GM19035 (cell line): Measurements from ENCODE around the gene MRGPRF.

Experiments
- ATAC-seq: cut with Tn5 transposase; IDR thresholded peaks from one replicate; pipeline ENCODE4 v1.9.1; 2021; ENCODE audit not compliant: unreplicated experiment

Gene MRGPRF

DNA sequence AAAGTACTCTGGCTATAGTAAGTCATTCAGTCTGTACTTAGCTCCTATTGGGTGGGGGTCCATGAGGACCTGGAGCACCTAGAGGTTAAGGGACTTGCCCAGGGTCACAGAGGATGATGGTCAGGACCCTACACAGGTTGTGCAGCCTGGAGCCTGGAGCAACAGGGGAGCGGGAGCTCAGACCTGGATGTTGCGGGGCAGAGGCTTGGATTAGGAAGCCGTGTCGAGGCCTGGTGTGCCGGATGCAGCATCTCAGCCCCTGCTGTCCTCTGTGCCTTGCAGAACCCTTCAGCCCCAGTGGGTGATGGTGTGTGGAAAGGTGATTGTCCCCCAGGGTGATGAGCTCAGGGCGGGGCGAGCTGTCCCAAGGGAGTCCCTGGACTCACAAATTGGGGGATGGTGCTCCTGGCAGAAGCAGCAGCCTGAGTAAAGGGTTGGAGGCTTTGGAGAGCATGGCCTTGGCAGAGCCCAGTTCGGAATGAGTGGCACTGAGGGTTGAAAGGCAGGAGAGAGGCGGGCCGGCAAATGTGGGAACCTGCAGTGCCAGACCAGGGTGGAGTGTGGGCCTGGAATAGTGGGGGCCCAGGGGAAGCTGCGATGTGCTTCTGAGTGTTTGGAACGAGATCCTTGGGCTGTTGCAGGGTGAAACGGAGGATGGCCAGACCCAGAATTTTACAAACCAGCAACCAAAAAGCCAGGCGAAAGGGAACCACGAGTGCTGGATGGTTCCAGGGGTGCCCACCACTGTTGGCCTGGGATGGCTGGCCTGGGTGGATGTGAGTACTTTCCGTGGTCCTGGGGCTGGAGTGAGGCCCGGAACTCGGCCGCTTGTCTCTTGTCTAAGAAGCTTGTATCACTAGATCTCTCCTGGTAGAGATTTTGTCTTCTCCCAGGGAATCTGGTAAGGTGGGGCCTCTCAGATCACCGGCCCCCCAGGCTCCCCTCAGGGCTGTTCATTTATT lies 38.6 kb upstream of the MRGPRF start:
- ATAC-seq: no peak

DNA sequence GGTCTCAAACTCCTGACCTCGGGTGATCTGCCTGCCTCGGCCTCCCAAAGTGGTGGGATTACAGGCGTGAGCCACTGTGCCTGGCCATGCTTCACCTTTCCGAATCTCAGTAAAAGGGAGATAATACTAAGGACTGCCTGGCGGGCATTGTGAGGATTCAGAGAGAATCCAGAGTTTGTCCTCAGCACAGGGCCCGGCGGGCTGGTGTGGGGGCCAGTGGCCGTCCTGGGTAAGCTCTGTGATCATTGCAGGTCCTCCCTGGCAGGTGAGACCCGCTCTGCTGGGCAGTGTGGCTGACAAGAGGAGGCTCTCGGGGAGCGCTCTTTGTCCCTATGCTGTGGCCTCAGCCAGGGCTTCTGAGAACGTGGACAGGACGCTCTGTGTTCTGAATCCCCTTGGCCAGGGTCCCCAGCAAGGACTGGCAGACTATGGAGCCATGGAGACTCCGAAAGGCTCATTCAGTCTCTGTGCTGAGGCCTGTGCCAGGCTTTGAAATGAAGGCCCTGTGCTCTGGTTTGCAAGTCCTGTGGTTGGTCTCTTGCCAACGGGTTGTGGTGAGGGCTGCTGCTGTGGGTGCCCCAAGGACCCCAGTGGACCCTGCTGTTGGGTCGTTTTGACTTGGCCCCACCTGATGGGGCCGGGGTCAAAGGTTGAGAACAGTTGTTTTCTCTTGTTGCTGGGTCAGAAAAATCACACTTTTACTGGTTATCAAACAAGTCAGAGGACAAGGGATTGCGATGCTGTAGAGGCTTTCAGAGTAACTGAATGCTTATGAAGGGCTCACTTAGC lies 37.7 kb upstream of the MRGPRF start:
- no peak for ATAC-seq

DNA sequence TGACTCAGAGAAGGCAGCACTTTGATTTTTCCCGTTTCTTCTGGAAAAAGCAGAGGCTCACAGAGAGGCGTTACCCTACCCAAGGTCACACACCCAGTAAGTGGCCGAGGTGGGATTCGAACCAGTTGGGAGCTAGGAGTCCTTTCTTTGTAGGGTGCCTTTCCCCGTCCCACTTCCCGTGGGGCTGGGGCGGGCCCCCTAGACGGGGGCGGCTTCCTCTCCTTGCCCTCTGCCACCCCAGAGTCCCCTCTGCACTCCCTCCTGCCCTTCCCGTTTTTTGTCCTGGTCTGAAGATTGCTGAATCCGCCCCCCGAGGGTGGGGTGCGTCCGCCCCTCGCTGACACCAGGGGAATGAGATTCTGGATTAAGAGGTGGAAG lies 36.4 kb upstream of the MRGPRF start:
- no peak for ATAC-seq

DNA sequence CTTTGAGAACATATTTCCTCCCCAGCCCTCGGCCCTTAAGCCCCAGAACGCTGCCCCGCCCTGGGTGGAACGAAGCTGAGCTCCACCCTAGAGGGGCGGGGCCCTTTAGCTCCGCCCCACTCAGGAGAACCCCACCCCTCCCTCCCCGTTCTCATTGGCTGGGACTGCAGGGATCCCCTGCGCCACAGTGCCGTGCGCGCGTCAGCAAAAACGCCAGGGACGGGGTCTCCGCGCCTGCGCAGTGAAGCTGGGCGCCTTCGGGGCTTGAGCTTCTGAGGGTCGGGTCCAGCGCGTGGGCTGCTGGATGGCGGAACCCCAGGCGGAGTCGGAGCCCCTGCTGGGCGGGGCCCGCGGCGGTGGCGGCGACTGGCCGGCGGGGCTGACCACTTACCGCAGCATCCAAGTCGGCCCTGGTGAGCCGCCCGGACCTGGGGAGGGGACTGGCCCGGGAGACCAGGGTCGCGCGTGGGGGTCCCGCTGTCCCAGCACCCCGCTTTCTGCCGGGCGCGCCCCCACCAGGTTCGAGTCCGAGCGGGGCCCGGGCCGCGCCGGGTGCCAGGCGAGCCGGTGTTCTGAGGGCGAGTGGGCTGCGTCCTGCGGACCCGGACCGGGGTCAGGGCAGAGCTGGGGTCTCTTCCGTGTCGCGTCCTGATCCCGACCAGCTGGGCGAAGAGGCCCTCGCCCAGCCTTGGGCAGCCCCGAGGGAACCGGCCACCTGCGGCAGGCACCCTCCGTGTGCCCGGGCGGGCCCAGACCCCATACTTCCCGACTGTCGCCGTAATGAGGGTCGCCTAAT lies 35.8 kb upstream of the MRGPRF start, which contains the start of gene TPCN2:
TPCN2 (plus strand) TSS at position 239 of the 796 bp plus-strand sequence; CDS start at position 305, 66 bp downstream.
- ATAC-seq: peak; percentile 86

DNA sequence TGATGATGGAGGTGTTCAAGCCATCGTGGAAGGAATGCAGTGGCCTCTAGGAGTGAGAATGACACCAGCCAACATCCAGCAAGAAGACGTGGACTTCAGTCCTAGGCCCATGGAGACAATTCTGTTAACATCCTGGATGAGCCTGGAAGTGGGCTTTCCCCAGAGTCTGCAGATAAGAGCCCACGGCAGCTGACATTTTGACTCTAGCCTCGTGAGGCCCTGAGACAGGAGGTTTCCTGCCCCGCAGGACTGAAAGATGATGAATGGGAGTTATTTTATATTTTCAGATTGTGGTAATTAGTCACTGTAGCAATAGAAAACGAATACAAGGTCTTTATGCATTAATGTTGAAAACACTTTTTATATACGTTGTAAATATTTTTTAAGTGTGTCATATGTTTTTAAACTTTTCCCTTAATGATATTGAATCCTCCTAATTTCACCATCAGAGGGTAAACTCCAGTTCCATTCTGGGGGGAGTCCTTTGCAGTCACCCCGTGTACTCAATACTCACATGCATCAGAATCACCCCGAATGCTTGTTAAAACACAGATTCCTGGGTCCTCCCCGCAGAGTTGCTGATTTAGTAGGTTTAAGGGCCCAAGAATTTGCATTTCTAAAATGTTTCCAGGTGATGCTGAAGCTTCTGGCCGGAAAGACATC lies 35.1 kb upstream of the MRGPRF start:
- ATAC-seq: peak; percentile 10

DNA sequence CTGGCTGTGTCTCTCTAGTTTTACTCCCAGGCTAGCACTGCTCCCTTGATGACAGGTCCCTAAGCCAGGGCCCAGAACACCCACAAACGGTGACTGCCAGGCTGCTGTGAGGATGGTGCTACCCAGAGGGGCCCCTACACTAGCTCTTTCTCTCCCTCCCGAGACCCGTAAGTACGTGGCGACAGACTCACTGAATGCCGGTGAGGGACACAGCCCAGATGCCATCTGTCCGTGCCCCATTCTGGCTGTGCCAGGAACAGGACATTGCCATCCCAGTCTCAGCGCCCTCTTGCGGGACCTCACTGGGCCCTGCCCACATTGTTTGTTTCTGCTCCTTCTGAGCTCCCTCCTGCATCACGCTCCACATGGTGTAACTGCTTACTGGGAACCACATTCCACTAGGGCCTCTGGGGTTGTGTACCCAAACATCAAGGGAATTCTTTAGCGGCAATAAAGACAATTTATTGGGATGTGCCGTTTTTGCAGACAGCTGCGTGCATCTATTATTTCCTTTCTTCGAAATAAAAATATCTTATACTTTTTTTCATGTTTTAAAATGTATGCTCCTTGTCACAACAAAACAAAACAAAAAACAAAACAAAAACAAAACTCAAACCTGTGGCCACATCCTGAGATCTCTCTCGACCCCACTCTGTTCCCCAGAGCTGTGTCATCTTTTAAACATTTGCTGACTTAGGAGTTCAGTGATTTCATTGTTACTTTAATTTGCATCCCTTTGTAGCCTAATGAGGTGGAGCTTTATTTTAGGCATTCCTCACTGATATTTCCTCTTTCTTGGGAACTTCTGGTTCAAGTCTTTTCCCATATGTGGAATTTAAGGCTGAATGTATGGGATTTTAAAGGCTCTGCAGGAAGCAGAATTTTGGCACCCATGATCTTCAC lies 31.3 kb upstream of the MRGPRF start:
- ATAC-seq: no peak

DNA sequence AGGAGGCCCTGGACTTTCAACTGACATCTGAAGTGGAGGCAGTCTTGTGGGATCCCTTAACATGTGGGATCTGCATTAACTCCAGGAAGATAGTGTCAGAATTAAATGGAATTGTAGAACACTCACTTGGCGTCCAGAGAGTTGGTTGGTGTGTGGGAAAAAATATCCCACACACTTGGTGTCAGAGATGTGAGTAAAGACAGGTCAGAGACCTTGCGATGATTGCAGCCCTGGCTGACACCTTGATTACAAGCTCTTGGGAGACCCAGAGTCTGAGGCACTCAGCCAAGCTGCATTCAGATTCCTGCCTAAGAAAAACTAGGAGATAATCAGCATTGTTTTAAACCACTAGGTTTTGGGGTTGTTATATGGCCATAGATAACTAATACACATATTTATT lies 28.5 kb upstream of the MRGPRF start:
- no peak for ATAC-seq

DNA sequence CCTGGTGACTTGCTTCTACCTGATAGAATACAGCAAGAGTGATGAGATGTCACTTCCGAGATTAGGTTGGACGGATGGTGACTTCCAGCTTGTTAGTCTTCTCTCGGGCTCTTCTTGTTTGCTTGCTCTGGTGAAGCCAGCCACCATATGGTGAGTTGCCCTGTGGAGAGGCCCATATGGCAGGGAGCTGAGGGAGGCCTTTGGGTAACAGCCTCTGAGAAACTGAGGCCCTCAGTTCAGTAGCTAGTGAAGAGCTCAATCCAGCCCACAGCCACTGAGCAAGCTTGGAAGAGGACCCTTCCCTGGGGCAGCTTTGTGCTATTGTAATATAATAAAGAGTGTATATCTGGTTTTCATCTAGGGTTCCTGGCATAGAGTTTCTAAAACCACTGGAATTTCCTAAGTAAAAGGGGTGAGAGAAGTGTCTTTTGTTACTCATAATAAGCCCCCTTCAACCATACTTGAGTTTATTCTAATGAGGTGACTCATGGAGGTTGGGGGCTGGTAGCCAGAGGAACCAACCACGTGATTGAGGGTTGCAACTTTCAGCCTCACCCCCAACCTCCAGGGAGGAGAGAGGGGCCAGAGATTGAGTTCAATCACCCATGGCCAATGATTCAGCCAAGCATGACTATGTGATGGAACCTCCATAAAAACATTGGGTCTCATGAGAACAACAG lies 27.7 kb upstream of the MRGPRF start:
- no peak for ATAC-seq

DNA sequence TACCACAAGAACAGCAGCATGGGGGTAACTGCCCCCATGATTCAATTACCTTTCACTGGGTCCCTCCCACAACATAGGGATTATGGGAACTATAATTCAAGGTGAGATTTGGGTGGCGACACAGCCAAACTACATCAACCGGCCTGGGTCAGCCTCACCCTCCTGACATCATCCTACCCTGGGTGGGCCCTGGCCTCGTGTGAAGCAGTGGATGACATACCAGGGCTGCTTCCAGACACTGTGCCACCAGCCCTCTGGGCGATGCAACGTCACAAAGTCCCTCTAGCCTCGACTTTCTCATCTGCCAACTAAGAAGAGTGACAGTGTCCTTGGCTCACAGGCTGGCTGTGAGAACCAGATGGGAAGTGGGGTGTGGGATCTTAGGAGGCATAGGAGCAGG lies 27.0 kb upstream of the MRGPRF start:
- ATAC-seq: no peak

DNA sequence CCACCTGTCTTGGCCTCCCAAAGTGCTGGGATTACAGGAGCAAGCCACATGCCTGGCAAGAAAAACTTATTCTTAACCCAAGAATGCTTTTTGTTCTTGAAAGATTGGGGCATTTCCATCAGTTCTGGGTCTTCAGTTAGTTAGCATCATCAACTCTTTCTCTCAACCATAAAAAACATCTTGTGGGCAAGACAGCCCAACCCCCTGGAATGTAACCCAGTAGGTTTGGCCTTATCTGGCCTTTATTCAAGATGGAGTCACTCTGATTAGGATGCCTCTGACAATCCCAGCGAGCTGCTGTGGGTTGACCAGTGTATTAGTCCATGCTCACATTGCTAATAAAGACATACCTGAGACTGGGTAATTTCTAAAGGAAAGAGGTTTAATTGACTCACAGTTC lies 26.5 kb upstream of the MRGPRF start:
- no peak for ATAC-seq

DNA sequence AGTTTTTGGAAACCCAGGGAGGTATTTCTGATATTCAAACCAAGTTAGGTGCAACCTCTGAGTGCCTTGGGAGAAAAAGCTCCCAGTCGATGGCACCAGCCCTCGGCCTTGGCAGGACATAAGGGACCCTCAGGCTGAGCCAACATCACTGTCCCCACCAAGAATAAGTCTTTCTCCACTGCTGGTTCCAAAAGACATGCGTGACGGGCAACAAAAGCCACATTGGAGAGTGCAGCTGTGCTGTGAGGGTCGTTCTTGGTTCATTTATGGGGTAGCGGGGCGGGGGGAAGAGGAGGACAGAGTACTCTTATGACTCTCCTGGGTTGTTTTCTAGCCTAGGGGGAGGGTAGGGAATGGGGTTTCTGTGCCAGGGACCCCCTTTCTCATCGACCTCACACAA lies 24.5 kb upstream of the MRGPRF start:
- no peak for ATAC-seq

DNA sequence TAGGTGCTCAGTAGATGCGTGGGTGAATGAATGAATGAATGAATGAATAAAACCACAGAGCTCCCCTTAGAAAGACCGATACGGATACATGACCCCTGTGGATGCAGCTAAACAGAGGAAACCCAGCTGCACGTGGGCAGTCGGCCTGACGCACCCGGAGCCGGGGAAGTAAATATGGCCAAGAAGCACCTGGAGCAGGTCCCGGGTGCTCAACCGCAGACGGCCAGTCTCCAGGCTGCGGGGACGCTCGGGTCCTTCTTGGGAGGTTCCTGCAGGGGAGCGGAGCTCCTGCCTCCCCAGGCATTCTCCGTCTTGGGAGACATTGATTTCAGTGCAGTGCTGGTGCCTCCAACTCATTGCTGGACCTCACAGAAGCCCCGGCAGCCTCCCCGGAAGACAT lies 24.0 kb upstream of the MRGPRF start:
- no peak for ATAC-seq

DNA sequence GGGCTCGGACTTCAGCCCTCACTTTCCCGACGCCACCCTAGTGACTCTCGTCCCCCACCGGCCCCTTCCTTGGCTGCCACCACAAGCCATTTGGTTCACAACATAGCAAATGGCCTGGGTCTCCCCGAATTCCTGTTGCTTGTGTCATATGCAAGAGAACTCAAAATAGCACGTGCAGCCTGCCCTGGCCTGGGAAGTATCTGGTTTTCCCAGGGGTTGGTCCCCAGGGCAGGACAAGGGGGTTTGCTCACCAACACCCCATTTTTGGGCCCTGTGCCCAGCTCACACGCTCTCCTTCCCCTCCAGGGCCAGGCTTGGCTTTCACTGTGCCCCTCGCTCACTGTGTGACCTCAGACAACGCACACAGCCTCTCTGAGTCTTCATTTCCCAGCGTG lies 22.9 kb upstream of the MRGPRF start:
- no peak for ATAC-seq

DNA sequence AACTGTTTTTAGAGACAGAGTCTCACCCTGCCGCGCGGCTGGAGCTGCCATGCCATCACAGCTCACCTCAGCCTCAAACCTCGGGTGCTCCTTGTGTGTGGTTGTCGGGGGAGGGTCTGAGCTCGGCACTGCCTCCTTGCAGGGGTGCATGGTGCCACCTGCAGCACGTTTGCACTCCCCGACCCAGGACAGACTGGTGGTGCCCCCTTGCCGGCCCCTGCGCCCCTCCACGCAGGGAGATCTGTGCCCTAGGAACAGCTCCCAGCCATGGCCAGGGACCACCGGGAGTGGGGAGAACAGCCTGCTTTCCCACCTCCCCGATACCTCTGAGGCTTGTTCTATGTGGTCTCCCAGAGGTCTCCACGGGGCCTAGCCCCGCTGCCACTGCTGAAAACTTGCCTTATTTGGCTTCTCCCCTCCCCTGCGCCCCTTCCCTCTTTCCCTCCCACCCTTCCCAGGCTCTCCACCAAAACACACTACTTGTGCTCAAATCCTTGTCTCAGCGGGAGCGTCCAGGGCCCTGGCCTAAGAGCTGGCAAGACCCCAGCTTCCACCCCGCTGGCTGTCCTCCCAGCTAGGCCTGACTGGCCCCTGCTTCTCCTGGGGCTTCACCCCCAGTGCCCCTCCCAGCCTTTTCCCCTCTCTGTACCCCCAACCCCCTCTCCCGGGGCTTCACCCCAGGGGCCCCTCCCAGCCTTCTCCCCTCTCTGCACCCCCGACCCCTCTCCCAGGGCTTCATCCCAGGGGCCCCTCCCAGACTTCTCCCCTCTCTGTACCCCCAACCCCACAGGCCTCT lies 22.3 kb upstream of the MRGPRF start:
- ATAC-seq: no peak

DNA sequence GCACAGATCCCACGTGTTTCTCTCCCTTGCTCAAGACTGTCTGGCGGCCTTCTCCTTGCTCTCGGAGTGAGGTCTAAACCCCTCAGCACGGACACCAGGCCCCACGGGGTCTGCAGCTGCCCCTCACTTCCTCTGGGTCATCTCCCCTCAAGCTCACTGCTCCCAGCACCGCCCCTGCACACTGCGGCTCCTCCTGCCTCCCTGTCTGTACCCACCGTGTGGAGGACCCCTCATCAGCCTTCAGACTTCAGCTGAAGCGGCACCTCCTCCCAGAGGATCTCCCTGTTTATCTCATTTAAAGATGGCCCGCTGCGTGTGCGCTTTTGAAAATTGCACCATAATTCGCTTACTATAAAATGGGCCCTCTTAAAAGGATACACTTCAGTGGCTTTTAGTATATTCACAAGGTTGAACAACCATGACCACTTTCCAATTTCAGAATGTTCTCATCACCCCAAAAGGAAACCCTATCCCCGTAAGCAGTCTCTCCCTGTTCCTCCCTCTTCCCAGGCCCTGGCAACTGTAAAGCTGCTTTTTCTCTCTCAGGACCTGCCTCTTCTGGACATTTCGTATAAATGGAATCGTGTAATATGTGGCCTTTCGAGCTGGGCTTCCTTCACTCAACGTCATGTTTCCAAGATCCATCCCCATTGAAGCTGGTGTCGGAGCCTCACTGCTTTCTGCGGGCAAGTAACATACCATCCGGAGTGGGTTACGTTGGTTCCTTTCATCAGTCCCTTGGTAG lies 21.2 kb upstream of the MRGPRF start:
- no peak for ATAC-seq

DNA sequence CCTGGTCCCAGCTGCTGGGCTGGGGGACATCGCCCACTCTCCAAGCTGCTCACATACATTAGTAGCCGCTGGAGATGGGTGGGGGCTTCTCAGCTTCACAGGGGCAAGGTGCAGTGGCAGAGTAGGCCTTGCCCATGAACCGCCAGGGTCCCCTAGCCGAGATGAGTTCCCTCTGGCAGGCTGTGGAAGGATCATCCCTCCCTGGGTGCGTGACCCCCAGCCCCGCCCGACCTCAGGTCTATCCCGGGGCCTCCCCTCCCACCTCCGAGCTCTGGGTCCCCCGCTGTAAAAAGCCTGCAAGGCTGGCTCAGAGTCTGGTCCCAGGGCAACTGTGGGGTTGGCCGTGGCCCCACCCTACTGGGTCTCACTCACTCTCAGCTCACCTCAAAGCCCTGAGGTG lies 20.4 kb upstream of the MRGPRF start:
- no peak for ATAC-seq

DNA sequence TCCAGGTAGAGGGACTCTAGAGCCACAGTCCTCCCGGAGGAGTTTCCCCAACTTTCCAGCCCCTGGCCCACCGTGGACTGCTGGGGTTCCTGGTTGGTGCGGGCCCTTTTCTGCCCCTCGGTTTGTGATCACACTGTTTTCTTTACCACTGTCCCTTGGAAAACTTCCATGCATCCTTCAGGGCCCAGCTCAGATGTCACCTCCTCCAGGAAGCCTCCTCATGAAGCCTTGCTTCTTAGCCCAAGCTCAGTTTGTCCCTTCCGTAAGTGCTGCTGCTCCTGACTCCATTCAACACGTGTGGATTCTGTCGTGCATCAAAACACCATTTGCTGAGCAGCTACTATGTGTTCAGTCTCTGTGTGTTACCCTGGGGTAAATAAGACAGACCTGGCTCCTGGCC lies 19.8 kb upstream of the MRGPRF start:
- no peak for ATAC-seq

DNA sequence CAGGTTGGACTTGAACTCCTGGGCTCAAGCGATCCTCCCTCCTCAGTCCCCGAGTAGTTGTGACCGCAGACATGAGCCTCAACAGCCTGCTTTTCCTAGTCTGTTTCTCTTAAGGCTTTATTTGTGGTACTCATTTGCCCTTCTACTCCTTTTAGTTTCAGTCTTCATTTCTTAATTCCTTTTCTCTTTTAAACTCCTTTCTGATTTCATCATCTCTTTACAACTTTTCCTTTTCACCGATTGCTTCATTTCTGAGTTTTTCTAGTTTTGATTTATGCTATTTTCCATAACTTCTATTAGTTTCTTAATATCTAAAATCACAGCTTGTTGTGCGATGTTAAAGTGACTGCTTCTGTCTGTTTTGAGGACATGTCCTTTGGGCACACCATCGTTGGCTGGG lies 17.3 kb upstream of the MRGPRF start:
- no peak for ATAC-seq
